COLO668 (cell line): ENCODE data around the gene NUMA1.
A peak's percentile ranks its signal among the peaks of the same experiment; 100 is the strongest.

Experiments used
- DNase-seq: peaks from one replicate; lab custom pipeline; 2025; ENCODE audit not compliant: unreplicated experiment; lab: John Stamatoyannopoulos, UW

NUMA1 gene

GRCh38 chr11:72102162-72102561, 21.8 kb upstream of the NUMA1 start:
- no peak for DNase-seq

GRCh38 chr11:72100462-72100861, 20.1 kb upstream of the NUMA1 start:
- no peak for DNase-seq

- DNase-seq: no peak
Observed at GRCh38 chr11:72100009-72100408, 19.7 kb upstream of the NUMA1 start.

- no peak for DNase-seq
Observed at GRCh38 chr11:72098741-72099140, 18.4 kb upstream of the NUMA1 start.

- DNase-seq: peak; percentile 21
Observed at GRCh38 chr11:72091292-72091691, 10.9 kb upstream of the NUMA1 start.

- no peak for DNase-seq
Observed at GRCh38 chr11:72088076-72088808, 7.9 kb upstream of the NUMA1 start.

- DNase-seq: no peak
Observed at GRCh38 chr11:72085621-72086351, 5.4 kb upstream of the NUMA1 start.

GRCh38 chr11:72084965-72085364, 4.6 kb upstream of the NUMA1 start:
- no peak for DNase-seq

GRCh38 chr11:72084076-72084475, 3.7 kb upstream of the NUMA1 start:
- DNase-seq: no peak

GRCh38 chr11:72083414-72083813, 3.1 kb upstream of the NUMA1 start:
- no peak for DNase-seq

- DNase-seq: no peak
Observed at GRCh38 chr11:72081821-72082453, 1.6 kb upstream of the NUMA1 start.

GRCh38 chr11:72081184-72081644, 872 bp upstream of the NUMA1 start:
- no peak for DNase-seq

- no peak for DNase-seq
Observed at GRCh38 chr11:72079819-72080325, 470 bp downstream of the NUMA1 start.

- DNase-seq: no peak
Observed at GRCh38 chr11:72078477-72078876, 1.9 kb downstream of the NUMA1 start.

GRCh38 chr11:72075756-72076155, 4.6 kb downstream of the NUMA1 start:
- no peak for DNase-seq

GRCh38 chr11:72075109-72075508, 5.2 kb downstream of the NUMA1 start:
- no peak for DNase-seq

GRCh38 chr11:72072348-72072747, 8.0 kb downstream of the NUMA1 start:
- DNase-seq: no peak

GRCh38 chr11:72070491-72070890, 9.9 kb downstream of the NUMA1 start:
- no peak for DNase-seq

- DNase-seq: no peak
Observed at GRCh38 chr11:72069787-72070251, 10.5 kb downstream of the NUMA1 start.

- no peak for DNase-seq
Observed at GRCh38 chr11:72069200-72069599, 11.1 kb downstream of the NUMA1 start.

- DNase-seq: no peak
Observed at GRCh38 chr11:72067676-72068075, 12.7 kb downstream of the NUMA1 start.

GRCh38 chr11:72067266-72067665, 13.1 kb downstream of the NUMA1 start:
- DNase-seq: no peak
